Occipital lobe (tissue), 2 donors: ENCODE results near the gene DKK3. TPM values are rescaled to one million over a fixed set of nuclear protein-coding genes. Genes with fewer than 3 reads are reported as not detected.
"Not testable (repeated sequence)": the region's sequence is repeated elsewhere in the genome, so short reads cannot be mapped to it uniquely, and the experiment has no call there.

Source experiments
- DNase-seq: peaks from one replicate; lab custom pipeline; 2025; lab: John Stamatoyannopoulos, UW
- total RNA-seq: library from RNA; depleted of rRNA; stranded (reverse); fragments of >200 nt; gene quantifications from one replicate; pipeline ENCODE4 v1.2.3, GENCODE V29; 2014

DKK3 gene
- total RNA-seq = 185 TPM

- peak; percentile 52 for DNase-seq
These were observed at the start of gene DKK3 for GRCh38 chr11:12007769-12008737. DKK3 (minus strand) TSS chr11:12008626; CDS start chr11:12008582, 44 bp downstream.

- no peak for DNase-seq
These were observed 49.0 kb upstream of the DKK3 start for GRCh38 chr11:12057299-12057980.

GRCh38 chr11:12056119-12056518 lies 47.7 kb upstream of the DKK3 start:
- DNase-seq = no peak

- DNase-seq = no peak
These were observed 45.4 kb upstream of the DKK3 start for GRCh38 chr11:12053606-12054361.

GRCh38 chr11:12052676-12053605 lies 44.5 kb upstream of the DKK3 start:
- peak; percentile 33 for DNase-seq

- DNase-seq = peak; percentile 29
These were observed 42.8 kb upstream of the DKK3 start for GRCh38 chr11:12051287-12051662.

GRCh38 chr11:12050470-12051286 lies 42.3 kb upstream of the DKK3 start:
- DNase-seq = no peak

GRCh38 chr11:12048936-12049790 lies 40.7 kb upstream of the DKK3 start:
- no peak for DNase-seq

GRCh38 chr11:12046636-12047236 lies 38.3 kb upstream of the DKK3 start:
- DNase-seq = no peak

- DNase-seq = no peak
These were observed 37.6 kb upstream of the DKK3 start for GRCh38 chr11:12045914-12046635.

GRCh38 chr11:12044799-12045198 lies 36.4 kb upstream of the DKK3 start:
- peak; percentile 53 for DNase-seq

GRCh38 chr11:12043959-12044791 lies 35.7 kb upstream of the DKK3 start:
- DNase-seq = peak; percentile 54

- DNase-seq = no peak
These were observed 34.8 kb upstream of the DKK3 start for GRCh38 chr11:12043221-12043620.

GRCh38 chr11:12042215-12042676 lies 33.8 kb upstream of the DKK3 start:
- no peak for DNase-seq

- not testable (repeated sequence) for DNase-seq
These were observed 32.3 kb upstream of the DKK3 start for GRCh38 chr11:12040719-12041118.

- no peak for DNase-seq
These were observed 24.5 kb upstream of the DKK3 start for GRCh38 chr11:12032968-12033367.
